ENCODE measurements around the gene COL7A1.

The COL7A1 gene

DNA sequence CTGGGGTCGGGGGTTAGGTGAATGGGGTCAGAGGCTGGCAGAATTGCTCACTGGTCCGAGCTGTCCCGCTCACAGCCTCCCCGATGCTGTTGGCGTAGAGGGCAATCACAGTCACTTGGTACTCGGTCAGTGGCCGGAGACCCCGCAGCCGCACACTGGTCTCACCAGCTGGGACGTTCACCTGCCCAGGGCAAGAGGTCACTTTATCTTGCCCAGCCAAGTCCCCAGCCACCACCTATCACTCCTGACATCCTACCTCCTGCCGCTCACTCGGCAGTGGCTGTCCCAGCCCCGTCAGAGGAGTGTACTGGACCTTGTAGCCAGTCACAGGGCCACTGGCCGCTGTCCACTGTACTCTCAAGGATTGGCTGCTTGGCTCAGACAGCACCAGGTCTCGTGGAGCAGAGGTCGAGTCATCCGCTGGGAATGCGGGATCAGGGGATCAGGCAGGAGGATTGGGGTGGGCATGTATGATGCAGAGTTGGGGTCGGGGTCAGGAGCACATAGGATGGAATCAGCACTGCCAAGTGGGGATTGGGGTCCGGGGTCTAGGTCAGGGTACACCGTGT, 2.5 kb downstream of the COL7A1 start:
- no peak for DNase-seq (ENCODE audit: low read depth in 2 of 2, low spot score in 1 of 2)

DNA sequence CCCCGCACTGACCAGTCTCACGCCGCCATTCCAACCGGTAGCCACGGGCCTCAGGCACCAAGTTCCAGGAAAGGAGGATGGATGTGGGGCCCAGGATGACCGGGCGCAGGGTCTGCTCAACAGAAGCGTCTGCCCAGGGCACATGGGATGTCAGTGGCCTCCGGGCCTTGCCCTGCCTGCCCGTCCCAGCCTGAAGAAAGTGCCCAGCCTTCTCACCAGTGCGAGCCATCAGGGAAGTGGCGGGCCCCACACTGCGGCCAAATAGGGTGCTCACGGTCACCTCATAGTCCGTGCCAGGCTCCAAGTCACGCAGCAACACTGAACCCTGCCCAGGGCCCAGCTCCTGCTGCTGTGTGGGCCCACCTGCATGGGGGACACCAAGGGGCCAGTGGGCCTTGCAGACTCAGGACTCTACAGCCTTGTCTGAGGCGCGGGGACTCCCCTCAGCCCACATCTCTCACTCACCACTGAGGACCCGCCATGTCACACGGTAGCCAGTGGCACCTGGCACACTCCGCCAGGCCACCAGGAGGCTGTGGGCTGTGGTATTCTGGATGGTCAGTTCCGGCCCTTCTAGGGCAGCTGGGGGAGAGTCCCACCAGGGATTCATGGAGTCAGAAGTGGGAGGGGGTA, 3.1 kb downstream of the COL7A1 start:
- no peak for DNase-seq (ENCODE audit: low read depth in 2 of 2, low spot score in 1 of 2)

DNA sequence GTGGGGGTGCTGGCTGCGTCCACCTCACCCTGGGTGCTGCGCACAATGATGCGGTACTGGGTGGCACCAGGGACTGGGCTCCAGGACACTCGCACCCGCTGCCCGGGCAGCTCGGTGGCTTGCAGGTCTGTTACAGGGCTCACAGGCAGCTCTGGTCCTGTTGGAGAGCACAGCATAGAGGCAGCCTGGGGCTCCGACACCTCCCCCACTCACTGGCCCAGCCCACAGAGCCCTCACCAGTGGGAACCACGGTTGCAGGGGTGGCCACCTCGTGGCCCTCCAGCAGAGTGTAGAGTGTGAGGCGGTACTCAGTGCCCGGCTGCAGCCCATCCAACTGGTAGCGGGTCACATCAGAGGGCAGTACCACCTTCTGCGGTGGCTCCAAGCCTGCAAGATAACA, 3.7 kb downstream of the COL7A1 start:
- no peak for DNase-seq (ENCODE audit: low read depth in 2 of 2, low spot score in 1 of 2)

DNA sequence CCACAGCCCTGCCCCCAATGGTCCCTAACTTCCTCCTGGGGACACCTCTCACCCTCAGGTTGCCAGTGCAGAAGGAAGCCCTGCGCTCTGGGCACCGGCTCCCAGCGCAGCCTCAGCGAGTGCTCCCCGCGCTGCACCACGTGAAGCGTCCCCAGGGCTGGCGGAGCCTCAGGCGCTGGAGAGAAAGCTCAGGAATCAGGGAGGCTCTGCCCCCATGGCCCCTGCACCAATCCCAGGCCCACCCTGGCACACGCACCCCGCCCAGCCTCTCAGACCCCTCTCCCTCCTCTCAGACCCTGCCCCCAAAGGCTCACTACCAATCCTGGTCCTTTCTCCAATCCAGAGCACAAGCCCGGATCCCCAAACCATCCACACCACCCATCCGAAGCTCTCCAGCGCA, 6.9 kb downstream of the COL7A1 start:
- no peak for DNase-seq (ENCODE audit: low read depth in 2 of 2, low spot score in 1 of 2)

DNA sequence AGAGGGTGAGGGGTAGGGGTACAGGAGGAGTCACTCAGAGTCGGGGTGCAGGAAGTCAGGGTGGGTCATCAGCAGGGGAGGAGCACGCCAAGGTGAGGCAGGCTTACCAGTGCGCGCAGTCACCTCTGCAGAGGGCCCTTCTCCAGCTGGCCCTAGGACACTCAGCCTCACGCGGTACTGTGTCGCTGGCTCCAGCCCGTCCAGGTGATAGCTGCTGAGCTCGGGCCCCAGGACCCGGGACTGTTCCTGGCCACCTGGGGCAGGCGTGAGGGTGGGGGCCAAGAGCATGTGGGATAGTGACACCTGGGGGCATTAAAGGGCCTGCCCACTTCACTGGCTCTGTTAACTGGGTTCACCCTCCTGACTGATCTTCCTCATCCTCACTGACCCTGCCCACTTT, 7.4 kb downstream of the COL7A1 start:
- DNase-seq (ENCODE audit: low read depth in 2 of 2, low spot score in 1 of 2): no peak

DNA sequence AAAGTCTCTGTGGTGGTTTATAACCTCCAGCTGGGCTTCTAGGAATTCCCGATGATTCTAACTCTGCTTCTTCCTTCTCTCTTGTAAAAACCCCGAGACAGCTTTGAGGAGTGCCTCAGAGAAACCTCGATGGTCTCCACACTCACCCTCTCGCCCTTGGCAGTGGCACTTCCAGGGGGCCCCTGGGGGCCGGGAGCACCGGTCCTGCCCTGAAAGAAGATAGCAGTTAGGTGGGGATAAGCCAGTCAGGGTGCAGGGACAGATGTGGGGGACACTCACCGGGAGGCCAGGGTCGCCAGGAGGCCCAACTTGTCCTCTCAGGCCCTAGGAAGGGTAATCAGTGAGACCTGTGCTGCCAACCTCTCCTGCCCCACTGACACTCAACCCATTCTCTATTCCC, 9.7 kb downstream of the COL7A1 start:
- DNase-seq (ENCODE audit: low read depth in 2 of 2, low spot score in 1 of 2): no peak

DNA sequence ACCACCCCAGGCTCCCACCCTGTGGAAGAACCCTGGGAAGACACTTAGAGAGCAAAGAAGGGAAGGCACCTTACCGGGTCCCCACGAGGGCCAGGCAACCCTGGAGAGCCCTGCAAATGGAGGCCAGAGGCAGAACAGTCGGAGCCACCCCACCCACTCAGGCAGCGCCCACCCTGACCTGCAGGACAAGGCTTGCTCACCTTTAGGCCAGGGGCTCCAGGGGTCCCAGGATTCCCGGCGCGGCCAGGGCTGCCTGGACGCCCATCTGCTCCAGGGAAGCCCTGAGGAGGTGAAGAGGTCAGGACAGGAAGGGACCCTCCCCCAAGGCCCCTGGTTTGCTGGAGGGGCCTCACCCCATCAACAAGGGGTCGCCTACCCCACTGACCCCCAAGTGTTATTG, 10.3 kb downstream of the COL7A1 start:
- DNase-seq (ENCODE audit: low read depth in 2 of 2, low spot score in 1 of 2): no peak

DNA sequence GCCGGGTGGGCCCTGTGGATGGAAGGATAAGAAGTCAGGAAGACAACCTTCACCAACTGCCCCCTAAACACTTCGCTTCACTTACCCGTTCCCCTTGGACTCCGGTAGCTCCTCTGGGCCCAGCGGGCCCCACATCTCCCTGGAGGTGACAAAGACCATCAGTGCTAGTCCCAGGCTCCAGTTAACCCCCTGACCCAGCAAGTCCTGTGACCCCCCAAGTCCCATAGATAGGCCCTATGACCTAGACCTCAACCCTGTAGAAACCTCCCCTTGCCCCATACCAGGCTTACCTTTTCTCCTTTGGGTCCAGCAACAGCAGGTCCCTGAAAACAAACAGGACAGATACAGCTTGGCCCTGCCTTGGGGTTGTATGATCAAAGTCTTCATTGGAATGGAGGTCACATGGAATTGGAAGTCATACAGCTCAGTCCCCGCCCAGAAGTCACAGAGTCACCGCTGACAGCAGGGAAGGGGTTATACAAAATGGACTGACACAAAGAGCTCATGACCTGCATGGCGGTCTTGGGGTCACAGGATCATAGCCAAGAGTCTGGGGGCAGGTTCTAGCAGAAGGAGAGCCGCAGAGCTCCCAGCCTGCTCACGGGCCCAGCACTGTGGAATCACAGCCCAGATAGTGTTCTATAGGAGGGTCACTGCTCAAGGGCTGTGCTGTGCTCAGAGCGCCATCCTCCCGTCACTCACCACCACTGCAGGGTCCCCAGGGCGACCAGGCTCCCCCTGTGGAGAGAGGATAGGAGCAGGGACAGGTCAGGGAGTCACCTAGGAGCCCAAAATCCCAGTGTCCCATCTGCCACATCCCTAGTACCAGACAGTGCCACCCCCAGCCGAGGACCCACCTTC, 13.3 kb downstream of the COL7A1 start:
- DNase-seq (ENCODE audit: low read depth in 2 of 2, low spot score in 1 of 2): no peak

DNA sequence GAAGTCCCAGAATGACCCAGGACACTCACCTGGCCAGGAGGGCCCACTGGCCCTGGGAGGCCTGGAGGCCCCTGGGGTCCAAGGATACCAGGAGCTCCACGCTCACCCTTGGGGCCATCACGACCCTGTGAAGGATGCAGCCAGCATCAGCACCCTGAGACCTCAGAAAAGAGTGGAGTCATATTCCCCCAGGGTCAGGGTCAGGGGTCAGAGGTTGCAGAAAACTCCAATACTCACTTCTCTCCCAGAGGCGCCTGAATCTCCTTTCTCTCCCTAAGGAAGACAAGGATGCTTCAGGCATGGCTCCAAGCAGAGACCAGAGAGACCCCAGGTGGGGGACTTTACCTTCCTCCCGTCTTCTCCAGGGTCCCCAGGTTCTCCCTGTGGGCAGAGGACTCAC, 18.5 kb downstream of the COL7A1 start:
- no peak for DNase-seq (ENCODE audit: low read depth in 2 of 2, low spot score in 1 of 2)

DNA sequence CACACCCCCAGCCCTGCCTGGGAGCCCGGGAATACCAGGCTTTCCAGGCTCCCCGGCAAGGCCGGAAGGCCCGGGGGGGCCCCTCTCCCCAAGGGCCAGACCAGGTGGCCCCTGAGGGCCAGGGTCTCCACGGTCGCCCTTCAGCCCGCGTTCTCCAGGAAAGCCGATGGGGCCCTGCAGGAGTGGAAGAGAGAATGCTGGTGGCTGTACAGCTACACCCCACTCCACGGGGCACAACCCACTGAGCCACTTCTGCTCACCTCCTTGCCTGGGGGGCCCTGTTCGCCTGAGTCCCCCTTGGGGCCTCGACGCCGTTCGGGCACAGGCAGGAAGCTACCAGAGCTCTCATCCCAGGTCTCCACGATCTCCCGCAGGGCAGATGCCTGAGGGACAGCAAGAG, 19.8 kb downstream of the COL7A1 start:
- DNase-seq (ENCODE audit: low read depth in 2 of 2, low spot score in 1 of 2): no peak

DNA sequence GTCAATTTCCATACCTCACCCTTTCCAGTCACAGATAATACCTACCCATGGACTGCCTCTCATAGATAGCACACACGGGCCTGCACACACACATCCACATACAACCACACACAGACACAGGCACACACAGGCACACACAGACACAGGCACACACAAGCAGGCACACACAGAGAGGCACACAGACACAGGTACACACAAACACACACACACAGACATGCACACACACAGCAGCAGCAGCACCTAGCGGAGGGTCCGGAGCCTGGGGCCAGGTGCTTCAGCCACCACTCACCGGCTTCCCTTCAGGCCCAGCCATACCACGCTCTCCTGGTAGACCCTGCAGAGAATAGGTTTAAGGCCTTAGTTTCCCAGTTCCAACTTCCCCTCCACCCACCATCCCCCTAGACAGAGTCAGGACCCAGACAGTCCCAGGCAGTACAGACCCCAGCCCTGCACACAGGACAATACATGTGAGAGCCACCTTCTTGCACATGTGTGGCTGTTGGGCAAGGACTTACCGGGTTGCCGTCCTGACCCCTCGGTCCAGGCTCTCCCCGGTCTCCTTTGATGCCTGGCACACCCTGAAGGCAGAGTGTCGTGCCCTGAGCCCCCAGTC, 21.1 kb downstream of the COL7A1 start:
- DNase-seq (ENCODE audit: low read depth in 2 of 2, low spot score in 1 of 2): no peak

DNA sequence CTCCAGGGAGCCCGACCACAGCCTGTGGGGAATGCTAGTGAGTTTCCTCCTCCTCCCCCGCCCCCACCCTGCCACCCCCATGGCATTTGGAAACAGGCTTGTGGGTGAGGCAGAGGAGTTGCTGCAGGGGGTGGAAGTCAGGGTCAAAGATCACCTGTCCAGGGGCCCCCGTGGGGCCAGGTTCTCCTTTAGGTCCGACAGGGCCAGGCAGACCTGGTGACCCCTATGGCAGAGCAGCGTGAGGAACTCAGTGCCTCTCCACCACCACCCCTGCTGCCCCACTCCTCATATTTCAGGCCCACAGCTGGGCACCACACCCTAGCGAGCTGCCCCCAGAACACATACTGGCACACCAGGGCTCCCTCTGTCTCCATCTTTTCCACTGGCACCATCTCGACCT, 22.6 kb downstream of the COL7A1 start:
- DNase-seq (ENCODE audit: low read depth in 2 of 2, low spot score in 1 of 2): no peak

DNA sequence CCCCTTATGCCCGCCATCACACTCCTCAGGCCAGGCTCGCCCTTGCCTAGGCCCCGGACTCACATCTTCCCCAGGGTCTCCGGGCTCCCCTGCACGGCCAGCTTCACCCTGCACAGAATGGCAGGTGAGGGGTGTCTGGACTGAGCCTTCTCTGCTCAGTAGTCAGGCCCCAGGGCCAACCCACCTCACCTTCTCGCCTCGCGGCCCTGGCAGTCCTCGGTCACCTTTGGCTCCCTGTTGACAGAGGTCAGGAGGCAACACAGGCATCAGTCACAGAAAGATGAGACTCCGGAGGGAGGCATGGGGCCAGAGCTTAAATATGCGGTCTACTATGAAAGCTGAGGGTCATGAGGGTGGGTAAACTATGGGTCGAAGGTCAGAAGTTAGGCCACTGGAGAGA, 23.2 kb downstream of the COL7A1 start:
- DNase-seq (ENCODE audit: low read depth in 2 of 2, low spot score in 1 of 2): no peak

DNA sequence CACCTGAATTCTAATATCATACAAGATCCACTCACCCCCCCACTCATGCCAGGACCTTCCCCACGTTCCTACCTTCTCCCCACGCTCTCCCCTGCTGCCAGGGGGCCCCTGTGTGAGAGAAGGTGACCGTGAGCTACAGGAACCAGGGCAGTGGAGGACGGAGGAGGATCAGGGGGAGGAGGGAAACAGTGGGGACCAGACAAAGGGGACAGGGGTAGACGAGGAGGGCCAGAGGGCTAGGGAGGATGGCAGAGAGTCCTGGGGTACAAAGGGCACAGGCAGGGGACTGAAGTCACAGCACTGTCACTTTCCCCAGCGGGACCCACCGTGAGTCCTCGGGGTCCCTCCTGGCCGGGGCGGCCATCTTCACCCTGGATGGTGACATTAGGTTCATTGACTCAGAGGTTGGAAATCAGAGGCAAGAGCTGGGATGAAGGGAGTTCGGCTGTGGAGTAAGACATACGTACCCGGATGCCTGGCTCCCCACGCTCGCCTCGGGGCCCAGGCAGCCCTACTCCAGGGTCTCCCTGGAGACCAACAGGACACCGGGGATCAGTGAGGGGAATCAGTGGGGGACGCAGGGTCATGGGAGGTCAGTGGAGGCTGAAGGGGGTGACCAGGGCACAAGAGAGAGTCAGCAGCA, 25.2 kb downstream of the COL7A1 start:
- DNase-seq (ENCODE audit: low read depth in 2 of 2, low spot score in 1 of 2): no peak

DNA sequence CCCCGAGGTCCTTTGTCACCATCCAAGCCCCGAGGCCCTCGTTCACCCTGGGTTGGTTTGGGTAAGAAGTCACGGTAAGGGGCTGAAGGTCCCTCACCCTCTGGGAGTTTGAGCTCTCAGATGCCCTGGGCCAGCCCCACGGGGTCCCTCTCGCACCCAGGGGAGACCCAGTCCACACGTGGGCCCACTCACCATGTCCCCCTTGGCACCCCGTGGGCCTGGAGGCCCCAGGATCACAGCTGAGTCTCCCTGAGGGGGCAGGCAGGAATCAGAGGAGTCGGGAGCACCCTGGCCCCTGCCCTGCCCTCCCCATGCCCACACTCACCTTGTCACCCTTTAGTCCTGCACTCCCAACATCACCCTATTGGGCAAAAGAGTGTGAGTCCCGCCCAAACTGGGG, 25.7 kb downstream of the COL7A1 start:
- DNase-seq (ENCODE audit: low read depth in 2 of 2, low spot score in 1 of 2): no peak

DNA sequence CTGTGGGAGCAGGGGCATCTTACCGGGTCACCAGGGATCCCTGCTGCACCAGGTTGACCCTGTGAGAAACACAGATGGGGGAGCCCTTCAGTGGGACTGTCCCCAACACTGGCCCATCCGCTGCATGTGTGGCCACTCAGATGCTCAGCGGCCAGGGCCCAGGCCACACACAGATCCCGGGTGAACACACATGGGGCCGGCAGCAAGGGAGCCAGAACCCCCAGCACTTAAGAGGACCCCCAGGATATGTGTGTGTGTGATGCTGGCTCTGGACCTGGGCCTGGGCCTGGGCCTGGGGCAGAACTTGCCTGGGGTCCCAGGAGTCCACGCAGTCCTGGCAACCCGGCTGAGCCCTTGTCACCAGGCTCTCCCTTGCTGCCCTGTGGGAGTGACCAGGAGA, 26.7 kb downstream of the COL7A1 start:
- no peak for DNase-seq (ENCODE audit: low read depth in 2 of 2, low spot score in 1 of 2)

DNA sequence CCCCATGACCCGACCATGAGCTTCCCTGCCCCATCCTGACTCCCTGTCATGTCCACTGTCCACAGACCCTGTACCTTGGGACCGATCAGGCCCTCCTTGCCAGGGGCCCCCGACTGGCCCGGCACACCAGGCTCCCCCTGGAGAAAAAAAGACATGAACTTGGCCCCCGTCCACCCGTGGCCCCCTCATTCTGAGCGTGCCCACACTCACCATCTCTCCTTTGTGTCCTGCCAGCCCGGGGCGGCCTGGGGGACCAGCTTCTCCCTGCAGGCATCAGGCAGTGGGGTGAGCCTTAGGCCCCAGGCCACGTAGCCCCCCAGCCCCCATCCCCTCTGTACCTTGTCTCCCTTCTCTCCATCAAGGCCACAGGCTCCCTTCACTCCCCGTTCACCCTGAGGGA, 27.6 kb downstream of the COL7A1 start:
- DNase-seq (ENCODE audit: low read depth in 2 of 2, low spot score in 1 of 2): no peak

DNA sequence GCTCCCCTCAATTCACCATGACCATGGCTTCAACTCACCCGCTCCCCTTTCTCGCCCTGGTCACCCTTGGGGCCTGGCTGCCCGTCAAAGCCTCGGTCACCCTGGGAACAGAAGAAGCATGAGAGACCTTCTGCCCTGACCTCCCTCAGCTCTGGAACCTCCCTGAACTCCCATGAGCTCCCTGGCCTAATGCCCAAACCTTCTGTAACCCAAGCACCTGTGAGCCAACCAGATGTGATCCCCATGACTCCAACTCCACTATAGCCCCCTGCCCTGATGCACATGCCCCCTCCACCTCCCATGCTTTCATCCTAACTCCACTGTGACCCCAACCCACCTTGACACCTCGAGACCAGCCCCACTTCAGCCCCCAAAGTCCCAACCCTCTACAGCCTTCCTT, 28.0 kb downstream of the COL7A1 start:
- no peak for DNase-seq (ENCODE audit: low read depth in 2 of 2, low spot score in 1 of 2)

DNA sequence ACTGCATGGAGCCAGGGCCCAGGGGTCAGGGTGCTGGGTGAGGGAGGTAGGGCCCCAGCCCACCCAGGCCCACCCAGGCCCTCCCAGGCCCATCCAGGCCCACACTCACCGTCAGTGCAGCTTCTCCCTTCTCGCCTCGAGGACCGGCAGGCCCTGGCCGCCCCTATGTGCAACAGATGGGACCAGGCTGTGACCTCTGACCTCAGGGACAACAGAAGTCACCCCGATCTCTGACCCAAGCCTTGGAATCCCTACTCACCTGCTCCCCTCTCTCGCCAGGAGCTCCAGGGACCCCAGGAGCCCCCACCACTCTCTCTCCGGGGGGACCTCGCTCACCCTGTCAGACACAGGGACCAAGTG, 28.7 kb downstream of the COL7A1 start:
- no peak for DNase-seq (ENCODE audit: low read depth in 2 of 2, low spot score in 1 of 2)

DNA sequence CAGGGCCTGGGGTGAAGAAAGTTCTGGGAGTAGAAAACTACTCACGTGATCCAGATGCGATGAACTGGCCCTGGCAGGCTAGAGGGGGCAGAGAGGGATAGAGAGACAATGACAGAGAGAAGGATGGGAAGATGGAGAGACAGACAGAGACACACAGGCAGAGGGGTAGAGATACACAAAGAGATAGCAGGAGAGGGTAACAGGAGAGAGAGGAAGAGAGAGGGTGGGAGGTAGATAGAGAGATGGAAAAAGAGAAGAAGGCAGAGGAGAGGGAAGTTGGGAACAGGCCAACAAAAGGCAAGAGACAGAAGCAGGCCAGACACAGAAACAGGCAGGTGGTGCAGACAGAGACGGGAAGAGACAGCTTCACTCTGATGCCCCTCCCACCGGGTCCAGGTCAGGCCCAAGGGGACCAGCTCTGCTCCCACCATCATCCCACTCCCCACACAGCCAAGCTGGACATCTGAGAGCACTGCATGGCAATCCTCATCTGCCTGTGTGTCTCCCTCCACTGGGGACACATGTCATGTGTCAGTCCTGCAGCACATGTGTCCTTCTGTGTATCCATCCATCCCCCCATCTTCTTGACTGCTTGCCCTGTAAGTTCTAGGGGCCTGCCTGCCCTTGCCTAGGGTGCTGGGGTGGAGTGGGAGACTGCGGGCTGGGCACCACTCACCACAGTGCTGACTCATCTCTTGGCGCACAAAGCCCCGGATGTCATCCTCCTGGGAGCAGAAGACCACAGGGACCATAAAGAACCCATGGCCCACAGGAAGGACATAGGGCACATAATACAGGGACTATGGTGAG, 29.3 kb downstream of the COL7A1 start:
- DNase-seq (ENCODE audit: low read depth in 2 of 2, low spot score in 1 of 2): no peak

DNA sequence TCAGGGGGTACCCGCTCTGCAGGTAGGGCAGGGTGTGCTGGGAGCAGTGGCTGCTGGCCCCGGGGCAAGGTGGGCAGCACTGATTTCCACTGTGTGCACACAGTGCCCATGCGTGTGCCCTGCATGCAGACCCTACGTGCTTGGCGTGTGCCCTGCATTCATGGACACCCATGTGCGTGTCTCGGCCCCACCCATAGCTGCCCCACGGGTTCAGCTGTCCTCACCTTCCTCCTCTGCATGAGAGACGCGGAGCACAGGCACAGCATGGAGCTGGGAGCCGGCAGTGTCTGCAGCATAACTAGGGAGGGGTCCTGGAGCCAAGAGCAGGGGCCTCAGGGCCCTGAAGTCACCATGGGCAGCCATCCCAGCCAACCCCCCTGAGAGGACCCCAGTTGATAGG, 29.9 kb downstream of the COL7A1 start:
- DNase-seq (ENCODE audit: low read depth in 2 of 2, low spot score in 1 of 2): no peak

Data from stimulated activated CD8-positive, alpha-beta memory T cell treated with anti-CD3 and anti-CD28 coated beads, Interleukin-4, amount 100 ng/mL, for 4 hours (primary cell).